DND-41 (cell line): Measurements from ENCODE around the gene ECSIT.

Source experiments
- ATAC-seq: fragments of 200-7000 bp; cut with Tn5 transposase; 3 replicates; pipeline ENCODE4 v1.9.1; 2021; ENCODE audit warnings: low read depth; ENCODE audit not compliant: insufficient read depth
- DNase-seq: peaks from one replicate; pipeline ENCODE4 v3.0.0-alpha.2; 2020
- H2AFZ ChIP-seq: 2 replicates; pipeline ENCODE4 v1.6.0; 2012; ENCODE audit warnings: low read depth, low read length
- H3K27ac ChIP-seq: 2 replicates; pipeline ENCODE4 v1.5.1; 2012; ENCODE audit warnings: low read length, inconsistent platforms
- H3K27me3 ChIP-seq: fragments of 200-600 bp; sonication (generic); 2 replicates; pipeline ENCODE4 v1.6.0; 2012; ENCODE audit warnings: low read length, mild to moderate bottlenecking, inconsistent platforms; ENCODE audit not compliant: insufficient read depth, poor library complexity
- H3K36me3 ChIP-seq: 2 replicates; pipeline ENCODE4 v1.5.1; 2012; ENCODE audit warnings: low read length, inconsistent platforms; ENCODE audit not compliant: insufficient read depth
- H3K4me1 ChIP-seq: 2 replicates; pipeline ENCODE4 v1.5.1; 2012; ENCODE audit warnings: mild to moderate bottlenecking, low read length; ENCODE audit not compliant: insufficient read depth
- H3K4me2 ChIP-seq: 2 replicates; pipeline ENCODE4 v1.6.0; 2012; ENCODE audit warnings: mild to moderate bottlenecking, moderate library complexity, low read length, inconsistent platforms; ENCODE audit not compliant: insufficient read depth
- H3K4me3 ChIP-seq, 2 experiments: fragments of 200-600 bp in 1 of 2; shearing (Covaris generic) in 1 of 2; 2 replicates each; pipeline ENCODE4 v1.5.1; 2012 to 2016; ENCODE audit warnings: inconsistent platforms in 2 of 2, low read length in 2 of 2, mild to moderate bottlenecking in 2 of 2, low read depth in 1 of 2, moderate library complexity in 1 of 2
- H3K79me2 ChIP-seq: 2 replicates; pipeline ENCODE4 v1.6.0; 2012; ENCODE audit warnings: low read length, inconsistent platforms; ENCODE audit not compliant: insufficient read depth
- H3K9ac ChIP-seq: 2 replicates; pipeline ENCODE4 v1.6.0; 2012; ENCODE audit warnings: low read depth, mild to moderate bottlenecking, inconsistent platforms, low read length, moderate library complexity
- H3K9me3 ChIP-seq: 2 replicates; pipeline ENCODE4 v1.5.1; 2012; ENCODE audit warnings: low read length, moderate library complexity, mild to moderate bottlenecking, inconsistent platforms; ENCODE audit not compliant: insufficient read depth, severe bottlenecking
- H4K20me1 ChIP-seq: 2 replicates; pipeline ENCODE4 v1.6.0; 2012; ENCODE audit warnings: low read length; ENCODE audit not compliant: insufficient read depth
- CTCF ChIP-seq: IDR thresholded peaks from 2 replicates; pipeline ENCODE4 v1.5.1; 2012; ENCODE audit warnings: borderline replicate concordance, low read length, moderate library complexity, mild to moderate bottlenecking; ENCODE audit not compliant: poor library complexity, severe bottlenecking; ENCODE audit errors: extremely low read depth
- EZH2 ChIP-seq: IDR thresholded peaks from 3 replicates; pipeline ENCODE4 v1.6.1; 2012; ENCODE audit warnings: borderline replicate concordance, low read depth, mild to moderate bottlenecking, moderate library complexity, low read length, inconsistent platforms; ENCODE audit not compliant: severe bottlenecking

The ECSIT gene

GRCh38 chr19:11480715-11481533 lies 48.0 kb downstream of the ECSIT start, which contains the start of gene ELAVL3:
Gene ELAVL3, minus strand, starts transcription at chr19:11481046. Its CDS starts 438 bp downstream, at chr19:11480608.
- Histone ChIP-seq H3K36me3 (peaks cover 10% of the 10 kb centered on the region), H3K4me2 (no peak within 1 kb of the TSS), H3K4me3 (no peak within 1 kb of the TSS), H3K9me3 (no peaks in the 10 kb centered on the region), H3K4me1 (no peaks in the 10 kb centered on the region), H3K79me2 (no peaks in the 10 kb centered on the region), H4K20me1 (no peaks in the 10 kb centered on the region; the same call in 1 of the 2 replicates), H2AFZ (no peak within 1 kb of the TSS), H3K27me3 (no peaks in the 10 kb centered on the region), H3K9ac (no peak within 1 kb of the TSS), H3K27ac (no peak within 1 kb of the TSS)
- DNase-seq (no peak), ATAC-seq (no peak)
- TF ChIP-seq EZH2 (no peak), CTCF (no peak)

DNA sequence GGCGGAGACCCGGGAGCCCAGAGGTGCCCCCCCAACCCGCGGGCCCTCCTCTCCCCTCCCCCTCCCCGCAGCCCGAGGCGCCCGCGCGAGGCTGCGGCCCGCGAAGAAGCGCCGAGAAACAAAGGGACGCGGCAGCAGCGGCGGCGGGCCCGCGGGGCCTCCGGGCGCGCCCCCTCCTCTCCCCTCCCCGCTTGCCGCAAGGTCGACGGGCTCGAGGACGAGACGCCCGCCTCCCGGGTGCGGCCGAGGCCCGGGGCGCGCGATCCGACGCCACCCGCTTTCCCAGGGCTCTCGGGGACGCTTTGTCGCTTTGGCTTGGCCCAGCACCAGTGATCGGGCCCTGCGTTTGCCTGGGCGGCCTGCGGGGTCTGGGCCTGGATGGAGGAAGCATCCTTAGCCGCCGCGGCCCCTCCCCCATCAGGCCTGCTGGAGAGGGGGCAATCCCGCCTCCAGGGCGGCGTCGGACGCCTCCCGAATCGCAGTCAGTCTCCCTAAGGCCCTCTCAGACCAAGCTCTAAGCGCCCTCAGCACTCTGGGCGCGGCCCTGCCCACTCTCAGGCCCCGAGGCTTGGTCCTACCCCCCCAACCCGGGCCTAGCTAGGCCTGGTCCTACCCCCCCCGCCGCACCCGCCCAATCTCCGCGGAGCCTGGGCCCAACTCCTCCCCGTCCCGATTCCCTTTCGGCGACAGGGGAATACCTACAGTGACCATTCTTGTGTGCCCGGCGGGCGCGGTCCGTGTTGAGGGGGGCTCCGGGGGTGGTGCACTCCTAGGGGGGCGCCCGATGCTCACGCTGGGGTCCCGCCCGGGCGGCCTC lies 48.8 kb downstream of the ECSIT start:
- H3K4me3 ChIP-seq, result no peak overlapping the region
- no peak overlapping the region for H3K9ac ChIP-seq
- no peaks in the 10 kb centered on the region for H3K79me2 ChIP-seq
- TF ChIP-seq CTCF, result no peak
- no peak for TF ChIP-seq EZH2
- no peaks in the 10 kb centered on the region for H3K9me3 ChIP-seq
- no peak overlapping the region for H2AFZ ChIP-seq
- DNase-seq (no peak), ATAC-seq (no peak; the same call in 2 of the 3 replicates)
- no peak overlapping the region for H3K4me2 ChIP-seq
- H4K20me1 ChIP-seq, result no peaks in the 10 kb centered on the region; the same call in 1 of the 2 replicates
- no peaks in the 10 kb centered on the region for H3K27me3 ChIP-seq
- peaks cover 9% of the 10 kb centered on the region for H3K36me3 ChIP-seq
- no peaks in the 10 kb centered on the region for H3K4me1 ChIP-seq
- no peak overlapping the region for H3K27ac ChIP-seq

DNA sequence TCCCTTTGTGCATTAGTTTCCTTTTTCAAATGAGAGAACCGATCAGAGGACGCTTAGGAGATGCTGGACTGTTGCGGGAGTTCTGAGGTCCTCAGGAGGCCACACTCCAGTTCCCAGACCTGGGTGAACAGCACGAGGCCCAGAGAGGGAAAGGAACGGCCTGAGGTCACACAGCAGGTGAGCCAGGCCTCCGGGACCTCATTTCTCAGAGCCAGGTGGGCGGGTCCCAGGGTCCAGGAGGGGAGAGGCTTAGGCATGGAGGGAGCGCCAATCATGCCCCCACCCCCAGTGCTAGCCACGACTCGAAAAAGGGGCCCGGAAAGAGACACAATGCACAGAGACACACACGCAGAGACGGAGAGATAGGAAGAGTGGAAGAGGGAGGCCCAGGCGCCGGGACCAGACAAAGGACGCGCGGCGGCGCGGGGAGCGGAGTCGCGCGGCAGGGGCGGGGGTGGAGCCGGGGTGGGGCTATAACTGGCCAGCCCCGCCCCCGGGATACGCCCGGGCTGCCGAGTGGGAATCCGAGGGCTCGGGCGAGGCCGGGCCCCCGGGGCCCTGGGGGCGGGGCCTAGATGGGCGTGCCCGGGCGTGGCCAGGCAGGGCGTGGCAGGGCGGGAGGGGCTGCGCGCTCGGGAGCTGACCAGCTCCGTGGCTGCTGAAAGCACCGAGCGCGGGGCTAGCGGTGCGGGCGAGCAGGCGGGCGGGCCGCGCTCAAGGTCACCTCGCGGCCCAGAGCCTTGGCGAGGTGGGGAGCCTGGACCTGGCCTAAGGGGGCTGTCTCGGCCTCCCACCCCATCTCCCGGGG lies 49.6 kb downstream of the ECSIT start:
- DNase-seq (no peak), ATAC-seq (no peak)
- Histone ChIP-seq H3K36me3 (peaks cover 7% of the 10 kb centered on the region), H3K9me3 (no peaks in the 10 kb centered on the region), H3K9ac (no peak overlapping the region), H3K4me3 (no peak overlapping the region), H2AFZ (no peak overlapping the region), H3K79me2 (no peaks in the 10 kb centered on the region), H3K4me2 (no peak overlapping the region), H3K27ac (no peak overlapping the region), H3K27me3 (no peaks in the 10 kb centered on the region), H4K20me1 (no peaks in the 10 kb centered on the region; the same call in 1 of the 2 replicates), H3K4me1 (no peaks in the 10 kb centered on the region)
- TF ChIP-seq CTCF (no peak), EZH2 (no peak)
